GM23338 (cell line): Measurements from ENCODE around the gene DLGAP4. TPM values are rescaled to one million over a fixed set of nuclear protein-coding genes. Genes with fewer than 3 reads are reported as not detected.

ENCODE experiments used
- ATAC-seq: fragments of 200-7000 bp; cut with Tn5 transposase; 3 replicates; pipeline ENCODE4 v1.9.1; 2020
- DNase-seq: peaks from one replicate; pipeline ENCODE4 v3.0.0-alpha.2; 2015; ENCODE audit warnings: low spot score
- H2AFZ ChIP-seq: fragments of 200-600 bp; sonication (generic); 2 replicates; pipeline ENCODE4 v1.8.0; 2016; ENCODE audit warnings: antibody characterized with exemption, mild to moderate bottlenecking, moderate library complexity
- H3F3A ChIP-seq: fragments of 200-600 bp; sonication (generic); replicated peaks from 2 replicates; pipeline ENCODE4 v1.8.0; 2017; ENCODE audit warnings: antibody characterized with exemption, mixed run types, low read depth
- H3K27ac ChIP-seq: fragments of 200-600 bp; sonication (generic); 2 replicates; pipeline ENCODE4 v1.6.1; 2016; ENCODE audit warnings: low read depth
- H3K27me3 ChIP-seq: fragments of 200-600 bp; sonication (generic); 2 replicates; pipeline ENCODE4 v1.8.0; 2016; ENCODE audit warnings: mild to moderate bottlenecking, mixed run types, moderate library complexity; ENCODE audit not compliant: insufficient read depth
- H3K36me3 ChIP-seq: fragments of 200-600 bp; sonication (generic); 2 replicates; pipeline ENCODE4 v1.8.0; 2016; ENCODE audit warnings: mild to moderate bottlenecking; ENCODE audit not compliant: insufficient read depth
- H3K4me1 ChIP-seq: fragments of 200-600 bp; sonication (generic); 2 replicates; pipeline ENCODE4 v1.8.0; 2016; ENCODE audit warnings: mild to moderate bottlenecking, moderate library complexity; ENCODE audit not compliant: insufficient read depth
- H3K4me2 ChIP-seq: fragments of 200-600 bp; sonication (generic); 2 replicates; pipeline ENCODE4 v1.7.1; 2017; ENCODE audit warnings: mixed run types
- H3K4me3 ChIP-seq: fragments of 200-600 bp; sonication (generic); 2 replicates; pipeline ENCODE4 v1.6.1; 2016; ENCODE audit warnings: mixed run types
- H3K79me2 ChIP-seq: fragments of 200-600 bp; sonication (generic); replicated peaks from 2 replicates; pipeline ENCODE4 v1.8.0; 2017; ENCODE audit warnings: mild to moderate bottlenecking; ENCODE audit not compliant: insufficient read depth
- H3K9me2 ChIP-seq: fragments of 200-600 bp; sonication (generic); 2 replicates; pipeline ENCODE4 v1.8.0; 2017; ENCODE audit not compliant: insufficient read depth
- H4K20me1 ChIP-seq: fragments of 200-600 bp; sonication (generic); replicated peaks from 2 replicates; pipeline ENCODE4 v1.8.0; 2017; ENCODE audit warnings: mild to moderate bottlenecking; ENCODE audit not compliant: insufficient read depth
- H3K27ac Mint-ChIP-seq: 2 replicates; pipeline ENCODE4 v1.8.0; 2020; ENCODE audit warnings: inconsistent platforms, mild to moderate bottlenecking, moderate library complexity, mixed read lengths
- H3K27me3 Mint-ChIP-seq: 3 replicates; pipeline ENCODE4 v1.8.0; 2022; ENCODE audit warnings: low read depth, mild to moderate bottlenecking, moderate library complexity, mixed read lengths, inconsistent platforms; ENCODE audit not compliant: insufficient read depth, poor library complexity
- H3K36me3 Mint-ChIP-seq: 3 replicates; pipeline ENCODE4 v1.8.0; 2021; ENCODE audit warnings: low read depth, mild to moderate bottlenecking, inconsistent platforms, moderate library complexity, mixed read lengths
- H3K4me1 Mint-ChIP-seq: 3 replicates; pipeline ENCODE4 v1.8.0; 2020; ENCODE audit warnings: mild to moderate bottlenecking, inconsistent platforms, mixed read lengths
- H3K4me3 Mint-ChIP-seq: 3 replicates; pipeline ENCODE4 v1.8.0; 2021; ENCODE audit warnings: moderate library complexity, mild to moderate bottlenecking, inconsistent platforms, mixed read lengths
- H3K9me3 Mint-ChIP-seq: 3 replicates; pipeline ENCODE4 v1.8.0; 2020; ENCODE audit warnings: moderate library complexity, mild to moderate bottlenecking, inconsistent platforms, mixed read lengths
- EZH2 ChIP-seq: fragments of 200-600 bp; sonication (generic); IDR thresholded peaks from one replicate; pipeline ENCODE4 v1.8.0; 2017; ENCODE audit warnings: antibody characterized with exemption, mild to moderate bottlenecking, low read depth; ENCODE audit not compliant: unreplicated experiment
- EZH2phosphoT487 ChIP-seq: fragments of 200-600 bp; sonication (generic); IDR thresholded peaks from one replicate; pipeline ENCODE4 v1.8.1; 2018; ENCODE audit warnings: antibody characterized with exemption; ENCODE audit not compliant: unreplicated experiment
- JUNB ChIP-seq: IDR thresholded peaks from one replicate; pipeline ENCODE4 v1.6.1; 2016; ENCODE audit warnings: antibody characterized with exemption; ENCODE audit not compliant: unreplicated experiment
- POLR2AphosphoS5 ChIP-seq: IDR thresholded peaks from 2 replicates; pipeline ENCODE4 v1.6.1; 2016; ENCODE audit warnings: antibody characterized with exemption, low read depth
- STAT1 ChIP-seq: IDR thresholded peaks from one replicate; pipeline ENCODE4 v1.6.1; 2016; ENCODE audit warnings: antibody characterized with exemption; ENCODE audit not compliant: unreplicated experiment
- ZNF114 ChIP-seq: fragments of 250-450 bp; sonication (Bioruptor Pico); IDR thresholded peaks from 2 replicates; pipeline ENCODE4 v1.5.0; 2020; ENCODE audit warnings: mild to moderate bottlenecking, moderate library complexity
- polyA plus RNA-seq: library from polyadenylated mRNA; unstranded; fragments of >200 nt; fragmentation: Nextera tagmentation; extraction: Ambion mirVana; gene quantifications from 2 replicates; pipeline ENCODE4 v1.2.1, GENCODE V29; 2016
- total RNA-seq: library from RNA; depleted of rRNA; stranded (reverse); fragments of >200 nt; shearing (Covaris generic); gene quantifications from 2 replicates; pipeline ENCODE4 v1.2.3, GENCODE V29; 2014
- TF ChIP-seq, protein P1 (sequence below): IDR thresholded peaks from one replicate; pipeline ENCODE4 v1.6.1; 2018; ENCODE audit warnings: antibody characterized with exemption; ENCODE audit not compliant: unreplicated experiment
- TF ChIP-seq, protein P2 (sequence below): IDR thresholded peaks from 2 replicates; pipeline ENCODE4 v1.6.1; 2016; ENCODE audit warnings: antibody characterized with exemption
- TF ChIP-seq, protein P3 (sequence below), 2 experiments: fragments of 200-600 bp in 1 of 2; sonication (generic) in 1 of 2; conservative IDR thresholded peaks; 2 replicates each; pipeline versions ENCODE4 v1.5.1 to v1.6.1; 2016 to 2017; ENCODE audit warnings: antibody characterized with exemption in 2 of 2, low read depth in 2 of 2, mild to moderate bottlenecking in 2 of 2, moderate library complexity in 1 of 2

DLGAP4 gene
- total and polyA plus RNA-seq, 2 experiments from 2014 or later: 46.1 to 52.2 TPM

DNA sequence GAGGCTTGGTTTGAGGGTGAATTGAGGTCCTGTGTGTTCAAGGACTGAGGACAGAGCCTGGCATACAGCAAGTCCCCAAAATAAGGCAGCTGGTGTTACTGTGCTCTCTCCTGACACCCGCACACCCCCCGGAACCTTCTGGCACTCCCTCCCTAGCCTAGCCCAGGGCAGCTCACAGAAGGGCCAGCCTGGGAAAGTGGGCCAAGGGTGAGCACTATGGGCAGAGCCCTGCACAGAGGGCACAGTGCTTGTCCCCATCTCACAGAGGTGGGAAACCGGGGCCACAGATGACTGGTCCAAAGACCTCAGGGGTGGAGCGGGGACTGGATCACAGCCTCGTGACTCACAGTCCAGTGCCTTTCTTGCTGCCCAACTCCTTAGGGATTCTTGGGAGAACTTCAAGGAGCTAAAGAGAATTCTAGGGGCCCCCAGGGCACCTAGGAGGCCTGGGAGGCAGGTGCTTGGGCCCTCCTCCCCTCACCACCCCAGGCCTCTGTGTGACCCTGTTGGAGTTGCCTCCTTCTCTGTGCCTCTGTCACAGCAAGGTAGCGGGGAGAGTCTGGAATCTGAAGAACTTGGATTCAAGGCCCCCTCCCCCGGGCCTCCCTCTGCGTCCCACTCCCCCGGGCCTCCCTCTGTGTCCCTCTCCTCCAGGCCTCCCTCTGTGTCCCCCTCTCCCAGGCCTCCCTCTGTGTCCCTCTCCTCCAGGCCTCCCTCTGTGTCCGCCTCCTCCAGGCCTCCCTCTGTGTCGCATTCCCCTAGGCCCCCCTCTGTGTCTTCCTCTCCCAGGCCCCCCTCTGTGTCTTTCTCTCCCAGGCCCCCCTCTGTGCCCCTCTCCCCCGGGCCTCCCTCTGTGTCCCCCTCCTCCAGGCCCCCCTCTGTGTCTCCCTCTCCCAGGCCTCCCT lies 13.5 kb downstream of the DLGAP4 start (continued):
- TF ChIP-seq, protein P1, sequence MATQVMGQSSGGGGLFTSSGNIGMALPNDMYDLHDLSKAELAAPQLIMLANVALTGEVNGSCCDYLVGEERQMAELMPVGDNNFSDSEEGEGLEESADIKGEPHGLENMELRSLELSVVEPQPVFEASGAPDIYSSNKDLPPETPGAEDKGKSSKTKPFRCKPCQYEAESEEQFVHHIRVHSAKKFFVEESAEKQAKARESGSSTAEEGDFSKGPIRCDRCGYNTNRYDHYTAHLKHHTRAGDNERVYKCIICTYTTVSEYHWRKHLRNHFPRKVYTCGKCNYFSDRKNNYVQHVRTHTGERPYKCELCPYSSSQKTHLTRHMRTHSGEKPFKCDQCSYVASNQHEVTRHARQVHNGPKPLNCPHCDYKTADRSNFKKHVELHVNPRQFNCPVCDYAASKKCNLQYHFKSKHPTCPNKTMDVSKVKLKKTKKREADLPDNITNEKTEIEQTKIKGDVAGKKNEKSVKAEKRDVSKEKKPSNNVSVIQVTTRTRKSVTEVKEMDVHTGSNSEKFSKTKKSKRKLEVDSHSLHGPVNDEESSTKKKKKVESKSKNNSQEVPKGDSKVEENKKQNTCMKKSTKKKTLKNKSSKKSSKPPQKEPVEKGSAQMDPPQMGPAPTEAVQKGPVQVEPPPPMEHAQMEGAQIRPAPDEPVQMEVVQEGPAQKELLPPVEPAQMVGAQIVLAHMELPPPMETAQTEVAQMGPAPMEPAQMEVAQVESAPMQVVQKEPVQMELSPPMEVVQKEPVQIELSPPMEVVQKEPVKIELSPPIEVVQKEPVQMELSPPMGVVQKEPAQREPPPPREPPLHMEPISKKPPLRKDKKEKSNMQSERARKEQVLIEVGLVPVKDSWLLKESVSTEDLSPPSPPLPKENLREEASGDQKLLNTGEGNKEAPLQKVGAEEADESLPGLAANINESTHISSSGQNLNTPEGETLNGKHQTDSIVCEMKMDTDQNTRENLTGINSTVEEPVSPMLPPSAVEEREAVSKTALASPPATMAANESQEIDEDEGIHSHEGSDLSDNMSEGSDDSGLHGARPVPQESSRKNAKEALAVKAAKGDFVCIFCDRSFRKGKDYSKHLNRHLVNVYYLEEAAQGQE: no peak
- TF ChIP-seq JUNB: no peak
- TF ChIP-seq, protein P2, sequence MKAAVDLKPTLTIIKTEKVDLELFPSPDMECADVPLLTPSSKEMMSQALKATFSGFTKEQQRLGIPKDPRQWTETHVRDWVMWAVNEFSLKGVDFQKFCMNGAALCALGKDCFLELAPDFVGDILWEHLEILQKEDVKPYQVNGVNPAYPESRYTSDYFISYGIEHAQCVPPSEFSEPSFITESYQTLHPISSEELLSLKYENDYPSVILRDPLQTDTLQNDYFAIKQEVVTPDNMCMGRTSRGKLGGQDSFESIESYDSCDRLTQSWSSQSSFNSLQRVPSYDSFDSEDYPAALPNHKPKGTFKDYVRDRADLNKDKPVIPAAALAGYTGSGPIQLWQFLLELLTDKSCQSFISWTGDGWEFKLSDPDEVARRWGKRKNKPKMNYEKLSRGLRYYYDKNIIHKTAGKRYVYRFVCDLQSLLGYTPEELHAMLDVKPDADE: no peak
- TF ChIP-seq, protein P3, sequence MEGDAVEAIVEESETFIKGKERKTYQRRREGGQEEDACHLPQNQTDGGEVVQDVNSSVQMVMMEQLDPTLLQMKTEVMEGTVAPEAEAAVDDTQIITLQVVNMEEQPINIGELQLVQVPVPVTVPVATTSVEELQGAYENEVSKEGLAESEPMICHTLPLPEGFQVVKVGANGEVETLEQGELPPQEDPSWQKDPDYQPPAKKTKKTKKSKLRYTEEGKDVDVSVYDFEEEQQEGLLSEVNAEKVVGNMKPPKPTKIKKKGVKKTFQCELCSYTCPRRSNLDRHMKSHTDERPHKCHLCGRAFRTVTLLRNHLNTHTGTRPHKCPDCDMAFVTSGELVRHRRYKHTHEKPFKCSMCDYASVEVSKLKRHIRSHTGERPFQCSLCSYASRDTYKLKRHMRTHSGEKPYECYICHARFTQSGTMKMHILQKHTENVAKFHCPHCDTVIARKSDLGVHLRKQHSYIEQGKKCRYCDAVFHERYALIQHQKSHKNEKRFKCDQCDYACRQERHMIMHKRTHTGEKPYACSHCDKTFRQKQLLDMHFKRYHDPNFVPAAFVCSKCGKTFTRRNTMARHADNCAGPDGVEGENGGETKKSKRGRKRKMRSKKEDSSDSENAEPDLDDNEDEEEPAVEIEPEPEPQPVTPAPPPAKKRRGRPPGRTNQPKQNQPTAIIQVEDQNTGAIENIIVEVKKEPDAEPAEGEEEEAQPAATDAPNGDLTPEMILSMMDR (conservative IDR thresholded peaks at IDR 0.05; ENCODE audit: low read depth in 2 of 2): no peak
- no peak for TF ChIP-seq ZNF114 (CRISPR knock-in tag)
- TF ChIP-seq EZH2: no peak

DNA sequence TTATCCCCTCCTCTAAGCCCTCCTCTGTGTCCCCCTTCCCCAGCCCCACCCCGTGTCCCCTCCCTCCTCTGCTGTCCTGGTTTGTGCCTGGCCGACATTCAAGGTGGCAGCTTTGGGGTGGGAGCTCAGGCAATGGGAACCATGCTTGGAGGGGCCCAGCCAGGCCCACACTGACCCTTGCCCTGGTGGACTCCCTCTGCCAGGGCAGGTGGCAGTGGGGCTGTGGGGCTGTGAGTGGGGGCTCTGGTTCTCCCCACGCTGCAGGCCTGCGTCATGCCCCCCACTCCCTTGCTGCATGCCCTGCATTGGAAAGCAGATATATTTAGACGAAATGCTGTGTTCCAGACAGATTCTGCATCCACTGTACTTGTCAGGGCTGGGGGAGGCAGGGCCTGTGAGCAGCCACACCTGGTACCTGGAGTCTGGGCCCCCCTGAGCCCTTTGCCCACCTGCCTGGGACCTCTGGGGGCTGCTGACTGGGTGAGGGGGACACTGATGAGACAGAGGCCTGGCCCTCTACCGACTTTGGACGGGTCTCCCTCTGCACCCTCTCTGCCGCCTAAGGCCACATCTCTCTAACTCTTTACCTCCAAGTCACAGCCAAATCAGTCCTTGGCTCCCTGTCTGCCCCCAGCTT lies 14.2 kb downstream of the DLGAP4 start:
- no peaks in the 10 kb centered on the region for H3F3A ChIP-seq
- Mint-ChIP-seq H3K4me1 (peaks cover 7% of the 10 kb centered on the region; the same call in 2 of the 3 replicates), H3K27ac (no peak overlapping the region), H3K9me3 (peaks cover 2% of the 10 kb centered on the region; the same call in 1 of the 3 replicates), H3K36me3 (no peaks in the 10 kb centered on the region), H3K27me3 (peaks cover 6% of the 10 kb centered on the region), H3K4me3 (no peak overlapping the region)
- H3K9me2 ChIP-seq: no peaks in the 10 kb centered on the region
- H3K4me3 ChIP-seq: no peak overlapping the region
- no peaks in the 10 kb centered on the region for H3K79me2 ChIP-seq
- H3K27ac ChIP-seq: no peak overlapping the region
- H3K4me2 ChIP-seq: no peak overlapping the region
- peak; percentile 23 for ATAC-seq
- no peak for DNase-seq
- H2AFZ ChIP-seq: no peak overlapping the region
- H3K27me3 ChIP-seq: no peaks in the 10 kb centered on the region
- H4K20me1 ChIP-seq: no peaks in the 10 kb centered on the region
- no peaks in the 10 kb centered on the region for H3K4me1 ChIP-seq
- no peak for TF ChIP-seq STAT1
- TF ChIP-seq, protein P2: no peak
- no peak for TF ChIP-seq EZH2
- TF ChIP-seq JUNB: no peak
- TF ChIP-seq, protein P3 (conservative IDR thresholded peaks at IDR 0.05; ENCODE audit: low read depth in 2 of 2): no peak
- TF ChIP-seq POLR2AphosphoS5: no peak
- TF ChIP-seq, protein P1: no peak
- TF ChIP-seq EZH2phosphoT487: no peak
- H3K36me3 ChIP-seq: no peaks in the 10 kb centered on the region
